H1 (cell line): Measurements from ENCODE around the gene SLC43A2. TPM values are rescaled to one million over a fixed set of nuclear protein-coding genes. Genes with fewer than 3 reads are reported as not detected.

Source experiments
- CTCF ChIA-PET: fragments of 300-600 bp; sonication (Branson Sonifier 250); formaldehyde crosslinking; loops from one replicate; lab custom pipeline; 2021; ENCODE audit not compliant: partially characterized antibody; lab: Charles Lee
- POLR2A ChIA-PET: fragments of 300-600 bp; sonication (Branson Sonifier 250); formaldehyde crosslinking; loops from one replicate; lab custom pipeline; 2021; ENCODE audit warnings: inconsistent platforms; ENCODE audit not compliant: partially characterized antibody; lab: Charles Lee
- DNase-seq, 2 experiments: peaks; one replicate each; pipeline versions ENCODE4 v3.0.0 to v3.0.0-alpha.2; 2010 to 2022; ENCODE audit warnings: low spot score in 2 of 2, low read depth in 1 of 2, mixed read lengths in 1 of 2
- FAIRE-seq: peaks from 2 replicates; lab custom pipeline; 2011; peaks lifted over from hg19 to GRCh38; lab: Jason Lieb, UNC
- H2AFZ ChIP-seq: 2 replicates; pipeline ENCODE4 v1.8.1; 2012; ENCODE audit warnings: low read length, inconsistent platforms
- H2AK5ac ChIP-seq: 2 replicates; pipeline ENCODE4 v1.6.1; 2013; ENCODE audit warnings: low read depth, low read length
- H2BK120ac ChIP-seq: replicated peaks from 2 replicates; pipeline ENCODE3; 2013; ENCODE audit warnings: low read depth, low read length, inconsistent platforms
- H2BK12ac ChIP-seq: 2 replicates; pipeline ENCODE4 v1.6.1; 2013; ENCODE audit warnings: low read depth, low read length
- H2BK15ac ChIP-seq: 2 replicates; pipeline ENCODE4 v1.6.1; 2013; ENCODE audit warnings: low read length
- H2BK20ac ChIP-seq: 2 replicates; pipeline ENCODE4 v1.6.1; 2013; ENCODE audit warnings: low read length
- H2BK5ac ChIP-seq: 2 replicates; pipeline ENCODE4 v1.6.1; 2013; ENCODE audit warnings: low read depth, low read length
- H3K14ac ChIP-seq: 2 replicates; pipeline ENCODE4 v1.6.1; 2013; ENCODE audit warnings: inconsistent platforms; ENCODE audit not compliant: insufficient read length
- H3K18ac ChIP-seq: 2 replicates; pipeline ENCODE4 v1.6.1; 2013; ENCODE audit warnings: low read length; ENCODE audit errors: extremely low read depth
- H3K23ac ChIP-seq: 2 replicates; pipeline ENCODE4 v1.6.1; 2013; ENCODE audit warnings: inconsistent platforms; ENCODE audit not compliant: insufficient read length
- H3K23me2 ChIP-seq: 2 replicates; pipeline ENCODE4 v1.6.1; 2013; ENCODE audit warnings: low read depth, low read length
- H3K27ac ChIP-seq: 2 replicates; pipeline ENCODE4 v1.6.1; 2011; ENCODE audit warnings: low read depth, low read length, inconsistent platforms
- H3K27me3 ChIP-seq, 4 experiments: replicated peaks in 1 of 4; 1 replicate in 1 of 4; 2 replicates in 3 of 4; pipeline versions ENCODE4 v1.6.1 to v1.8.1; 2011 to 2013; ENCODE audit warnings: low read length in 3 of 4, mild to moderate bottlenecking in 3 of 4, inconsistent platforms in 2 of 4, mixed read lengths in 2 of 4, moderate library complexity in 1 of 4; ENCODE audit not compliant: control insufficient read depth in 3 of 4, insufficient read depth in 3 of 4; ENCODE audit errors: extremely low read depth in 1 of 4
- H3K36me3 ChIP-seq, 4 experiments: 2 replicates each; pipeline versions ENCODE4 v1.6.1 to v1.8.1; 2011 to 2013; ENCODE audit warnings: mild to moderate bottlenecking in 4 of 4, low read length in 3 of 4, moderate library complexity in 2 of 4, control low read depth in 1 of 4, inconsistent platforms in 1 of 4; ENCODE audit not compliant: insufficient read depth in 4 of 4, control insufficient read depth in 2 of 4
- H3K4ac ChIP-seq: replicated peaks from 2 replicates; pipeline ENCODE3; 2013; ENCODE audit warnings: low read length, low read depth, mixed read lengths, inconsistent platforms; ENCODE audit not compliant: insufficient read length
- H3K4me1 ChIP-seq, 4 experiments: replicated peaks in 1 of 4; 1 replicate in 1 of 4; 2 replicates in 3 of 4; pipeline versions ENCODE4 v1.6.1 to v1.8.1; 2011 to 2013; ENCODE audit warnings: low read length in 3 of 4, inconsistent platforms in 2 of 4, mixed read lengths in 1 of 4; ENCODE audit not compliant: insufficient read depth in 4 of 4, control insufficient read depth in 3 of 4
- H3K4me2 ChIP-seq, 2 experiments: 2 replicates each; pipeline versions ENCODE4 v1.6.1 to v1.8.1; 2011 to 2013; ENCODE audit warnings: low read depth in 2 of 2, low read length in 2 of 2, control low read depth in 1 of 2, inconsistent platforms in 1 of 2, mild to moderate bottlenecking in 1 of 2; ENCODE audit not compliant: insufficient read depth in 1 of 2
- H3K4me3 ChIP-seq, 4 experiments: fragments of 200-600, 300-600 bp in 1 of 4; sonication (generic), shearing (Covaris generic), sonication (Bioruptor Twin) in 1 of 4; 2 replicates each; pipeline versions ENCODE4 v1.5.1 to v1.8.1; 2011 to 2016; ENCODE audit warnings: low read length in 4 of 4, low read depth in 3 of 4, control low read depth in 2 of 4, inconsistent platforms in 2 of 4, mild to moderate bottlenecking in 2 of 4, mixed read lengths in 1 of 4, moderate library complexity in 1 of 4; ENCODE audit not compliant: insufficient read depth in 2 of 4; ENCODE audit errors: extremely low read depth in 1 of 4
- H3K56ac ChIP-seq: replicated peaks from 2 replicates; pipeline ENCODE3; 2013; ENCODE audit warnings: low read depth, mild to moderate bottlenecking, mixed read lengths, low read length, inconsistent platforms; ENCODE audit not compliant: insufficient read length
- H3K79me1 ChIP-seq: 2 replicates; pipeline ENCODE4 v1.6.1; 2013; ENCODE audit warnings: low read depth, low read length, control low read depth
- H3K79me2 ChIP-seq, 2 experiments: 2 replicates each; pipeline versions ENCODE4 v1.6.1 to v1.8.1; 2012 to 2013; ENCODE audit warnings: low read length in 2 of 2, mild to moderate bottlenecking in 2 of 2, inconsistent platforms in 1 of 2; ENCODE audit not compliant: insufficient read depth in 2 of 2, control insufficient read depth in 1 of 2
- H3K9ac ChIP-seq, 4 experiments: replicated peaks in 1 of 4; 1 replicate in 1 of 4; 2 replicates in 3 of 4; pipeline versions ENCODE4 v1.6.1 to v1.8.1; 2011 to 2013; ENCODE audit warnings: low read depth in 3 of 4, low read length in 3 of 4, control low read depth in 2 of 4, mild to moderate bottlenecking in 2 of 4, moderate library complexity in 2 of 4, inconsistent platforms in 1 of 4; ENCODE audit errors: extremely low read depth in 1 of 4
- H3K9me3 ChIP-seq, 2 experiments: 2 replicates each; pipeline versions ENCODE4 v1.6.1 to v1.8.1; 2012 to 2013; ENCODE audit warnings: mild to moderate bottlenecking in 2 of 2, moderate library complexity in 2 of 2, control low read depth in 1 of 2, inconsistent platforms in 1 of 2, low read depth in 1 of 2, low read length in 1 of 2, mixed read lengths in 1 of 2; ENCODE audit not compliant: insufficient read depth in 2 of 2
- H4K20me1 ChIP-seq, 2 experiments: replicated peaks in 1 of 2; 2 replicates each; pipeline versions ENCODE3 to v1.8.1; 2011 to 2013; ENCODE audit warnings: inconsistent platforms in 2 of 2, low read length in 2 of 2, mild to moderate bottlenecking in 1 of 2; ENCODE audit not compliant: insufficient read depth in 2 of 2, control insufficient read depth in 1 of 2
- H4K5ac ChIP-seq: 2 replicates; pipeline ENCODE4 v1.6.1; 2013; ENCODE audit warnings: low read length, low read depth, mixed read lengths, inconsistent platforms; ENCODE audit not compliant: insufficient read length
- H4K8ac ChIP-seq: 2 replicates; pipeline ENCODE4 v1.8.0; 2013; ENCODE audit warnings: mild to moderate bottlenecking, moderate library complexity, low read length, inconsistent platforms; ENCODE audit not compliant: insufficient read depth; ENCODE audit errors: extremely low read depth
- H4K91ac ChIP-seq: replicated peaks from 2 replicates; pipeline ENCODE3; 2013; ENCODE audit warnings: low read length, mixed read lengths, inconsistent platforms; ENCODE audit not compliant: insufficient read length
- BCL11A ChIP-seq, 2 experiments: IDR thresholded peaks; one replicate each; pipeline ENCODE4 v1.6.1; 2011; ENCODE audit warnings: low read depth in 2 of 2, low read length in 2 of 2, mild to moderate bottlenecking in 2 of 2
- CBX8 ChIP-seq: fragments of 300-800, 300-1000 bp; sonication (generic); IDR thresholded peaks from 2 replicates; pipeline ENCODE4 v1.7.1; 2016; ENCODE audit warnings: low read depth, low read length, borderline replicate concordance
- EP300 ChIP-seq, 2 experiments: IDR thresholded peaks; 1 replicate in 1 of 2; 2 replicates in 1 of 2; pipeline ENCODE4 v1.6.1; 2011 to 2012; ENCODE audit warnings: low read depth in 2 of 2, low read length in 2 of 2, mild to moderate bottlenecking in 2 of 2, borderline replicate concordance in 1 of 2, inconsistent platforms in 1 of 2, moderate library complexity in 1 of 2
- NRF1 ChIP-seq: IDR thresholded peaks from 2 replicates; pipeline ENCODE4 v1.6.1; 2011; ENCODE audit warnings: mild to moderate bottlenecking, low read depth, low read length, improper control_type of control experiment
- RNF2 ChIP-seq: fragments of 200-900, 300-1000 bp; sonication (generic); IDR thresholded peaks from 2 replicates; pipeline ENCODE4 v1.7.1; 2016; ENCODE audit warnings: borderline replicate concordance, low read depth, mild to moderate bottlenecking, antibody characterized with exemption, low read length; ENCODE audit not compliant: poor library complexity, severe bottlenecking; ENCODE audit errors: missing control alignments
- SIRT6 ChIP-seq: IDR thresholded peaks from one replicate; pipeline ENCODE4 v1.7.1; 2012; ENCODE audit warnings: low read length, inconsistent platforms
- WGBS, 2 experiments: shearing (Covaris generic) in 1 of 2; methylation state at CpG; one replicate each; pipeline versions ENCODE4 v1.1.6 to v1.1.7; 2013 to 2015; ENCODE audit warnings: low lambda C conversion rate in 2 of 2, mixed read lengths in 2 of 2, inconsistent platforms in 1 of 2, low coverage in 1 of 2, missing lambda C conversion rate in 1 of 2; ENCODE audit not compliant: insufficient replicate concordance in 2 of 2, insufficient coverage in 1 of 2, insufficient read length in 1 of 2; ENCODE audit errors: extremely low coverage in 1 of 2, missing lambda C conversion rate in 1 of 2; 5-methylcytosine and 5-hydroxymethylcytosine counted together
- polyA plus RNA-seq, 7 experiments: library from polyadenylated mRNA; depleted of rRNA in 3 of 7; stranded (reverse) in 5 of 7; unstranded in 2 of 7; fragments of >200 nt in 5 of 7; fragments of 200-250 nt in 2 of 7; gene quantifications; 1 replicate in 5 of 7; 2 replicates in 1 of 7; 4 replicates in 1 of 7; pipeline versions ENCODE4 v1.2.1 to v1.2.3, GENCODE V29; 2011 to 2013; ENCODE audit warnings: missing spikeins in 2 of 7, mixed read lengths in 2 of 7
- total RNA-seq: library from RNA; stranded (reverse); fragmentation: NEBNext Ultra II Directional; extraction: Animal tissue kit (Norgen Biotek cat#: 25700); gene quantifications from 2 replicates; pipeline ENCODE4 v1.2.1, GENCODE V29; 2021
- TF ChIP-seq, protein P1 (sequence below): IDR thresholded peaks from 2 replicates; pipeline ENCODE4 v1.6.1; 2011; ENCODE audit warnings: low read depth, mild to moderate bottlenecking, low read length; ENCODE audit not compliant: insufficient read depth

The SLC43A2 gene
- total and polyA plus RNA-seq, 2 of the 8 experiments (the other 6 are each of a cell fraction or from before 2014, with no cell fraction given): 6.6 to 10.5 TPM

DNA sequence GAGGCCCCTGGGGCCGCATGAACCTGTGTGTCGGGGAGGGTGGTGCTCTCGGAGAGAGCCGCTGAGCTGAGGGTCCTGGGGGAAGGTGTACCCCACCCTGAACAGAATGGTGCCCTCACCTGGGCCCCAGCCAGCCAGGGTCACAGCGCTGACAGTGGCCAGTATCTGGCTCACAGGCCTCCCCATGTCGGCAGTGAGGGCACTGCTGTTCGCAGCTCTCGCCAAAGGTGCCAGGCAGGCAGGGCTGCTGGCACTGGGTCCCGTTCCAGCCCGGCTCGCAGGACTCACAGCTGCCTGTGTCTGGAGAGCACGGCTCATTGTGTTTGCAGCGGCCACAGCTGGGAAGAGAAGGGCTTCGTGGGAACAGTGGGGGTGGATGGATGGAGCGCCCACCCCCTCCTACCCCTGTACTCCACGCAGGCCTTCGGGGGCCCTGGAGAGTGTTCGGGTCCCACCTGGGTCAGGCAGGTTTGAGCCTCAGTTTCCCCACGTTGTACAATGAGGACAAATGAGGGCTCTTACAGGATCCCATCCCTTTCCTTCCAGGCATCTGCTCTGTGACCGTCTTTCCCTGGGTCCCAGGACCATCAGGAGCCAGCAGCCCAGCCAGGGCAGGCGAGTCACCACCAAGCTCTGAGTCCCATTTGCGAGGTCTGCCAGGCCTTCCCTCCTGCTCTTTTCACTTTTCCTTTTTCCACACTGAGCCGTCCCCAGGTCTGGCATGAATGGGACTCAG is 11.9 kb upstream of the SLC43A2 start:
- POLR2A ChIA-PET: interaction anchor here (0.5 to 4.6 kb wide), 8 partner anchors 10 to 275 kb away, joined by 3 to 29 read pairs (median 3); partner anchors contain the start of gene SLC43A2
- peaks cover 0 to 38% (median 19%) of the 10 kb centered on the region in 4 experiments; a peak in 6 of 7 replicates for H3K4me1 ChIP-seq
- H3K4me3 ChIP-seq: no peak overlapping the region
- H3K23me2 ChIP-seq: peaks cover 5% of the 10 kb centered on the region; the same call in 1 of the 2 replicates
- H4K20me1 ChIP-seq: no peaks in the 10 kb centered on the region
- peak overlapping the region; percentile 81; the same call in 1 of the 2 replicates for H2BK15ac ChIP-seq
- H2BK120ac ChIP-seq: no peak overlapping the region
- H3K79me2 ChIP-seq: no peaks in the 10 kb centered on the region
- peak overlapping the region; percentile 69 for H3K4ac ChIP-seq
- H4K91ac ChIP-seq: peak overlapping the region; percentile 40
- DNase-seq (no peak), FAIRE-seq (no peak)
- H3K14ac ChIP-seq: no peak overlapping the region
- H4K8ac ChIP-seq: peak overlapping the region; percentile 77
- 0 out of 2 replicates have a peak overlapping the region, but pooled peaks have one; percentile 32 for H2BK20ac ChIP-seq
- H4K5ac ChIP-seq: no peak overlapping the region
- 0 out of 8 replicates have a peak, but pooled peaks cover 0 to 2% (median 0%) of the 10 kb centered on the region in 4 experiments for H3K36me3 ChIP-seq
- H3K27me3 ChIP-seq: peaks cover 0 to 13% (median 6%) of the 10 kb centered on the region in 4 experiments; a peak in 5 of 7 replicates
- H3K56ac ChIP-seq: no peak overlapping the region
- WGBS, 2 experiments: 91% methylated on average over 22 of the region's 23 CpGs; no CpG with 5 or more reads in 1 of the 2 experiments
- no peak overlapping the region for H3K4me2 ChIP-seq
- no peak overlapping the region for H3K23ac ChIP-seq
- H3K9ac ChIP-seq: no peak overlapping the region
- H2BK12ac ChIP-seq: peak overlapping the region; percentile 75; the same call in 1 of the 2 replicates
- no peak for TF ChIP-seq RNF2
- TF ChIP-seq BCL11A (IDR thresholded peaks at IDR 0.05; ENCODE audit: low read depth in 2 of 2, low read length in 2 of 2): no peak
- no peak for TF ChIP-seq NRF1
- TF ChIP-seq CBX8: no peak
- TF ChIP-seq, protein P1, sequence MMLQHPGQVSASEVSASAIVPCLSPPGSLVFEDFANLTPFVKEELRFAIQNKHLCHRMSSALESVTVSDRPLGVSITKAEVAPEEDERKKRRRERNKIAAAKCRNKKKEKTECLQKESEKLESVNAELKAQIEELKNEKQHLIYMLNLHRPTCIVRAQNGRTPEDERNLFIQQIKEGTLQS: no peak
- TF ChIP-seq SIRT6: no peak
- TF ChIP-seq EP300 (IDR thresholded peaks at IDR 0.05; ENCODE audit: borderline replicate concordance in 1 of 2, low read depth in 2 of 2, low read length in 2 of 2): no peak
- TF ChIP-seq, all 59 proteins: peak for 0
- Histone ChIP-seq H3K79me1 (no peaks in the 10 kb centered on the region), H2AK5ac (0 out of 2 replicates have a peak overlapping the region, but pooled peaks have one; percentile 65), H2AFZ (no peak overlapping the region), H2BK5ac (peak overlapping the region; percentile 66; the same call in 1 of the 2 replicates), H3K18ac (no peak overlapping the region; the same call in 1 of the 2 replicates), H3K27ac (no peak overlapping the region), H3K9me3 (no peaks in the 10 kb centered on the region)
- CTCF ChIA-PET: interaction anchor here (1.1 to 4.4 kb wide), 7 partner anchors 9 to 107 kb away, joined by 3 to 36 read pairs (median 5); partner anchors contain the start of genes RILP and SLC43A2
